Spinal cord (tissue), 10 donors: Measurements from ENCODE around the gene PDS5A. TPM values are rescaled to one million over a fixed set of nuclear protein-coding genes. Genes with fewer than 3 reads are reported as not detected.
"Not testable (repeated sequence)": the region's sequence is repeated elsewhere in the genome, so short reads cannot be mapped to it uniquely, and the experiment has no call there.

Experiments
- DNase-seq, 6 donors: peaks; one replicate each; pipeline versions ENCODE4 v3.0.0 to v3.0.0-alpha.2; 2013 to 2015; ENCODE audit warnings: low spot score in 6 of 6, low read depth in 4 of 6
- H3K27ac ChIP-seq: one replicate; pipeline ENCODE4 v1.5.1; 2013; ENCODE audit warnings: low read depth, low read length, control low read depth
- H3K27me3 ChIP-seq: one replicate; pipeline ENCODE4 v1.6.1; 2013; ENCODE audit warnings: low read length; ENCODE audit not compliant: control insufficient read depth, insufficient read depth
- H3K36me3 ChIP-seq: one replicate; pipeline ENCODE4 v1.6.1; 2013; ENCODE audit warnings: low read length; ENCODE audit not compliant: control insufficient read depth, insufficient read depth
- H3K4me1 ChIP-seq: one replicate; pipeline ENCODE4 v1.6.1; 2013; ENCODE audit warnings: low read length; ENCODE audit not compliant: control insufficient read depth, insufficient read depth
- H3K4me3 ChIP-seq: one replicate; pipeline ENCODE4 v1.5.1; 2013; ENCODE audit warnings: low read depth, low read length, control low read depth
- H3K9me3 ChIP-seq: one replicate; pipeline ENCODE4 v1.6.1; 2013; ENCODE audit warnings: low read length; ENCODE audit not compliant: control insufficient read depth, insufficient read depth
- WGBS: methylation state at CpG from one replicate; pipeline ENCODE4 v1.1.5; 2013; ENCODE audit warnings: missing lambda C conversion rate; ENCODE audit not compliant: insufficient coverage; 5-methylcytosine and 5-hydroxymethylcytosine counted together
- polyA plus RNA-seq, 2 donors: library from polyadenylated mRNA; unstranded; fragments of 120-200 nt; gene quantifications; one replicate each; pipeline ENCODE4 v1.2.1, GENCODE V29; 2013; ENCODE audit not compliant: insufficient read length in 2 of 2
- total RNA-seq, 2 donors: library from RNA; depleted of rRNA in 1 of 2; stranded (reverse); fragments of 120-200 nt in 1 of 2; fragments of >200 nt in 1 of 2; gene quantifications; one replicate each; pipeline versions ENCODE4 v1.2.3 to v1.2.4, GENCODE V29; 2013 to 2014
- donor health status: healthy.

The PDS5A gene
- total and polyA plus RNA-seq, 4 donors = 34.8 to 94.5 (median 43.7) TPM

DNA sequence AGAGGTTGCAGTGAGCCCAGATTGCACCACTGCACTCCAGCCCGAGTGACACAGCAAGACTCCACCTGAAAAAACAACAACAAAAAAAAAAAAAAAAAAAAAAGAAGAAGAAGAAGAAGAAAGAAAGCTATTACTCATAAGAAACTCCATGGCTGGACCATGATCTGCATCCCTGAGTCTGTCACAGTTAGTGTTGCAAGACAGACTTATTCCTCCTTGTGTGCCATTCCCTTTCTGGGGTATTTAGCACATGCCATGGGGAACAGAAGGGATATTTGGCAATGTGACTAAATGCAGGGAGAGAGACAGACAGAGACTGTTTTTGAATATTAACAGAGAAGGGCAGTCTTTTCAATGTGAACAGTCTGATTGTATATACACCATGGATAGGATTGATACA lies 16.7 kb upstream of the PDS5A start:
- Histone ChIP-seq H3K4me1 (no peaks in the 10 kb centered on the region), H3K9me3 (no peaks in the 10 kb centered on the region), H3K27me3 (no peaks in the 10 kb centered on the region), H3K4me3 (no peak overlapping the region), H3K27ac (no peak overlapping the region), H3K36me3 (no peaks in the 10 kb centered on the region)
- DNase-seq = peak in 1 of 6 donors; percentile 47
- no CpG with 5 or more reads among the region's 1 CpG for WGBS

DNA sequence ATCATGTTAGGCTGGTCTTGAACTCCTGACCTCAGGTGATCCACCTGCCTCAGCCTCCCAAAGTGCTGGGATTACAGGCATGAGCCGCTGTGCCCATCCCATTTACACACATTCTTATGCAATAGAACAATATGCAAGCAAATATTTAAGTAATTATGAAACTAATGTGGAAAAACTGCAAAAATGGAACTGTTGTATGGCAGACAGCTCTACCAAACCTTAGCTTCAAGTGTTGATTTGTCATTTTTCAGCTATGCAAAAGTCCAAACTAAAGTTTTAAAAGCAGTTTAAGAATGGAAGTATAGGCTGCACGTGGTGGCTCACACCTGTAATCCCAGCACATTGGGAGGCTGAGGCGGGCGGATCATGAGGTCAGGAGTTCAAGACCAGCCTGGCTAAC lies 11.7 kb upstream of the PDS5A start:
- H3K9me3 ChIP-seq, H3K4me1 ChIP-seq, DNase-seq, H3K36me3 ChIP-seq, H3K27ac ChIP-seq, H3K4me3 ChIP-seq, H3K27me3 ChIP-seq: not testable (repeated sequence)
- WGBS = 100% methylated on average over 1 of the region's 4 CpGs

DNA sequence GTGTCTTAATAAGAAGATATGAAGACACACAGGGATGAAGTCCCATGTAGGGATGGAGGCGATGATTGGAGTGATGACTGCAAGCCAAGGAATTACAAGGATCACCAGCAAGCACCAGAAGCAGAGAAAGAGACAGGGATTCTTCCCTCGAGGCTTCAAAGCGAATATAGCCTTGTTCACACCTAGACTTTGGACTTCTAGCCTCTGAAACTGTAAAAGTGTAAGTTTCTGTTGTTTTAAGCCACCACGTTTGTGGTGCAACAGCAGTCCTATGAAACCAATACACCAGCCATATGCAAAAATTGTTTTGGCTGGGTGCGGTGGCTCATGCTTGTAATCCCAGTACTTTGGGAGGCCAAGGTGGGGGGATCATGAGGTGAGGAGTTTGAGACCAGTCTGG lies 9.8 kb upstream of the PDS5A start:
- DNase-seq = no peak
- H3K27ac ChIP-seq = no peak overlapping the region
- WGBS = 100% methylated on average over 1 of the region's 5 CpGs
- no peak overlapping the region for H3K4me3 ChIP-seq
- no peaks in the 10 kb centered on the region for H3K36me3 ChIP-seq
- no peaks in the 10 kb centered on the region for H3K27me3 ChIP-seq
- no peaks in the 10 kb centered on the region for H3K4me1 ChIP-seq
- no peaks in the 10 kb centered on the region for H3K9me3 ChIP-seq

DNA sequence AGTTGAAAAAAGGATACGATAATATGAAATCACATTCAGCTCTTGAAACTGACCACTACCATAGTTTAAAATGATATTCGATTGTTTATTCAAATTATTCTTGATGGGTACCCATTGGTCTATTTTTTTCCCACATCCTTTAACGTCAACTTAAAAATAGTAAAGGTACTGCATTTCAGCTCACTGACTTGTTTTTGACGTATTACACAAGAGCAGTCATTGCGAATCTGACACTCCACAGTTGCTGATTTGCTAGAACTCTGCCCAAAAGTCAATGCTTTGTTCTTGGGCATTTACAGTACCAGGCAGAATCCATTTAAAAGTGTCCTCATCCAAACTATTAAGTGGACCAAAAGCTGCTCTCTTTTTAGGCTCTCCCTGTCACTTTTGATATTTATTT lies 1.2 kb upstream of the PDS5A start:
- no peak for DNase-seq
- peaks cover 13% of the 10 kb centered on the region for H3K36me3 ChIP-seq
- no peak overlapping the region for H3K27ac ChIP-seq
- H3K4me3 ChIP-seq = no peak overlapping the region
- WGBS = 86% methylated on average over 3 of the region's 5 CpGs
- peaks cover 5% of the 10 kb centered on the region for H3K4me1 ChIP-seq
- no peaks in the 10 kb centered on the region for H3K27me3 ChIP-seq
- no peaks in the 10 kb centered on the region for H3K9me3 ChIP-seq

DNA sequence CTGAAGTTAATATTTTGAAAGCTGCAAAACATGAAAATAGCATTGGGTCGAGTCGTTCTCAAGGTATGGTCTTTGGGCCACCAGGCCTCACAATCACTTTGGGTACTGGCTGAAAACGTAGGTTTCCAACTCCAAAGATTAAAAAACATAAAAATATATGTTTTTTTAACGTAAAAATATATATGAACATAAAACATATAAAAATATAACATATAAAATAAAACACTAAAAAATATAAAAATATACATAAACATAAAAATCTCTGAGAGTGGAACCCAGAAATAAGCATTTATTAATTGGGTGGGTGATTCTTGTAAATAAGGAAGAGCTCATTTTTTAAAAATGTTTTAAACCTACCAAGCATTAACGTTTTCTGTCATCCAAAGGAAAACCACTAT lies 666 bp upstream of the PDS5A start:
- Histone ChIP-seq H3K4me3 (peak overlapping the region; percentile 69), H3K36me3 (peaks cover 18% of the 10 kb centered on the region), H3K27me3 (no peaks in the 10 kb centered on the region), H3K9me3 (no peaks in the 10 kb centered on the region), H3K4me1 (peaks cover 5% of the 10 kb centered on the region), H3K27ac (peak overlapping the region; percentile 93)
- WGBS = no CpG with 5 or more reads among the region's 5 CpGs
- DNase-seq = no peak

DNA sequence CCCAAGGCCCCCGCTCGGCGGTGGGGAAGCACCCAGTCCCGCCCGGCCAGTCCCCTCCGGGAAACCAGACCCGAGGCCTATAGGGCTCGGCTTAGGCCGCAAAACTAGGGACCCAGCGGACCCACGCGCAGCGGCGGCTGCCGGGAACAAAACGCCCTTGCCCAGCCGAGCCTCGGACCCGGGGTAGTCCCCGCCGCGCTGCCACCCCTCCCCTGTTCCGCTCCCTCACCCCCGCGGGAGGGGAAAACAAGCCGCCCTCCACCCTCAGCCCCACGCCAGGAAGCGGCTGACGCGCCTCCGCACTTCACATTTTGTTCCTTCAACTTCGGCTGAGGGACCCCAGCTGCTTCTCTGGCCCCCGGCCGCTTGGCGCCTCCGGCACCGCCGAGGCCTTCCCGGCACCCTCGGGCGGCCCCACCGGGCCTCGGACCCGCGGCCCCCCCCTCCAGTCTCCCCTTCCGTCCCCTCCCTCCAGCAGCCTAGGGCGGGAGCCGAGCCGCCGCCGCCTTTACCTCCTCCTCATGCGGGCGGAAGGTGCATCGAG lies 694 bp downstream of the PDS5A start:
- H3K27me3 ChIP-seq = no peaks in the 10 kb centered on the region
- peak in 5 of 6 donors; percentile 22 to 69 (median 44) for DNase-seq
- peaks cover 5% of the 10 kb centered on the region for H3K4me1 ChIP-seq
- H3K9me3 ChIP-seq = no peaks in the 10 kb centered on the region
- WGBS = under 1% methylated on average over 50 of the region's 54 CpGs
- H3K36me3 ChIP-seq = peaks cover 18% of the 10 kb centered on the region
- peak overlapping the region; percentile 83 for H3K27ac ChIP-seq
- H3K4me3 ChIP-seq = peak overlapping the region; percentile 77

DNA sequence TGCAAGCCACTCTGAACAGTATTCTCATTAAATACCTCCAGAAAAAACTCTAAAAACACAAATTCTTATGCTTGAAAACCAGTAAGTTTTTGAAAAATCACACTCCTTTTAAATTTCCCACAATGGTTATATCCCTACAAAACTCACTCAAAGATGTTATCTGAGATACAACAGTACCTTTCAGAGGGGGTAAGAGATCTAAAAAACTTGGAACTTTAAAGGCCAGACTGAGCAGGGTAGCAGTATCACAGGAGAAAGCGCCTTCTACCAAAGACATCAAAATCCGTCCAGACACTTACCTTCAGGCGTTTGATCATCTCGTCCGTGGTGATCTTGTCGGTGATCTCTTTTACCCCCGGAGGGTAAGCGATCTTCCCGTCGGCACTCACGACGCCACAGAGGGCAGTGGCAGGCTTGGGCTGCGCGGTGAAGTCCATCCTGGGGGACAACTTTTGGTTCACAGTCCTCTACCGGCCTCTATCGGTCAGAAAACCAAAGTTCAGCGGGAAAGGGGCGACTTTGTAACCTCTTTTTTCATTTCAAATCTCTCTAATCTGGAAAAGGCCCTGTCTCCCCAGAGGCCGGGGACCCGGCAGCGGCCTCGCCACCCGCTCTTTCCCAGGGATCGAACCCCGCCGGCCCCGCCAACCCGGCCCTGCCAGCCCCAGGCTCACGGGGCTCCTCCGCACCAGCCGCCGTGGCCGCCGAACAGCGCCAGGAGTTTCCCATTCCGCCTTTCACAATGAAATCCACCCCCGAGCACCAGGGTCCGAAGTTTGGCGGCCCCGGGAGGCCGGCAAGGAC lies 1.4 kb downstream of the PDS5A start:
- Histone ChIP-seq H3K36me3 (peaks cover 18% of the 10 kb centered on the region), H3K27me3 (no peaks in the 10 kb centered on the region), H3K27ac (peak overlapping the region; percentile 83), H3K4me1 (peaks cover 5% of the 10 kb centered on the region), H3K9me3 (no peaks in the 10 kb centered on the region), H3K4me3 (peak overlapping the region; percentile 77)
- peak; percentile 60 to 94 (median 79) for DNase-seq
- under 1% methylated on average over 41 of the region's 41 CpGs for WGBS

DNA sequence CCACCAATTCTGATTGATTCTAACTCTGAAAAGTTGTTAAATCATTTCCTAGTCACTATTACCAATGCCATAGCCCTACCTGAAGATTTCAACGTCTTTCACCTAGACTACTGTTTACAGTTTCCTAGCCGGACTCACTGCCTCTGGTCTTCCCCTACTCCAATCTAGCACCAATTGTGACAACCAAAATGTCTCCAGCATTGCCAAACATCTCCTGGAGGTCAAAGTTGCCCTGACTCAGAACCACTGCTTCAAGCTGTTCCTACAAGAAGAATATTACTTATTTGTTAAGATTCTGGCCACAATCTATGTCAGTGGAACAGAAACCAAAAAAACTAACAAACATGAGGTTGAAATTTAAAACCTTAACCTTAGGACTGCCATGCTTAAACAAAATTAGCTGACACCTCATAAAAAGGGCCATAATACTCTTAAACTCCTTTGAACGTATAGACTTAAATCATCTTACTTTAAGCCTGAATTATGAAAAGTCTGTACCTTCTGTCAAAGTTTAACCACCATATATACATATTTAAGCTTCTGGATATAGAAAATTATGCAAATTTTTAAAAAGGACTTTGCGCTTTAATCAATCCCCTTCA lies 2.1 kb downstream of the PDS5A start:
- DNase-seq = no peak
- Histone ChIP-seq H3K9me3 (no peaks in the 10 kb centered on the region), H3K27me3 (no peaks in the 10 kb centered on the region), H3K4me1 (peaks cover 5% of the 10 kb centered on the region), H3K4me3 (no peak overlapping the region), H3K36me3 (peaks cover 18% of the 10 kb centered on the region), H3K27ac (peak overlapping the region; percentile 83)
- 97% methylated on average over 3 of the region's 4 CpGs for WGBS

DNA sequence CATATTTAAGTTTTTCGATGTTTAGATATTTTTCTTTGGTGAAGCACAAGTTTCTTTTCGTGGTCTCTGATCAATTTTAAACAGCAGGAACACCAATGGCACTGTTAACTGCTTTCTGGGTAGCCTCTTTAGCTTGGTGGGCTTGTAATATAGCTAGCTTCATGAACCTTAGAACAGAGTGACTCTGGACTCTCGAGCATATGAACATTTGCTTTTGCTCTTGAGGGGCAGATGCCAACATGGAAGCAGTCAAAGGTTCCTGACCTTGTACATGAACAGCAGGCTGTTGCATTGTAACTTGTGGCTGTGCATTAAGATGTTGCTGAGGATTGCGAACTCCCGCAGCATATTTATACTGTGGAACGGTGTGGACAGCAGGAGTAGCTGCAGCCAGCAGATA lies 4.7 kb downstream of the PDS5A start:
- H3K27ac ChIP-seq, H3K4me1 ChIP-seq, H3K27me3 ChIP-seq, H3K4me3 ChIP-seq, DNase-seq, H3K9me3 ChIP-seq: not testable (repeated sequence)
- peaks cover 18% of the 10 kb centered on the region for H3K36me3 ChIP-seq
- 92% methylated on average over 2 of the region's 6 CpGs for WGBS
